ENCODE results near the gene EFCAB6.

The EFCAB6 gene, protein sequence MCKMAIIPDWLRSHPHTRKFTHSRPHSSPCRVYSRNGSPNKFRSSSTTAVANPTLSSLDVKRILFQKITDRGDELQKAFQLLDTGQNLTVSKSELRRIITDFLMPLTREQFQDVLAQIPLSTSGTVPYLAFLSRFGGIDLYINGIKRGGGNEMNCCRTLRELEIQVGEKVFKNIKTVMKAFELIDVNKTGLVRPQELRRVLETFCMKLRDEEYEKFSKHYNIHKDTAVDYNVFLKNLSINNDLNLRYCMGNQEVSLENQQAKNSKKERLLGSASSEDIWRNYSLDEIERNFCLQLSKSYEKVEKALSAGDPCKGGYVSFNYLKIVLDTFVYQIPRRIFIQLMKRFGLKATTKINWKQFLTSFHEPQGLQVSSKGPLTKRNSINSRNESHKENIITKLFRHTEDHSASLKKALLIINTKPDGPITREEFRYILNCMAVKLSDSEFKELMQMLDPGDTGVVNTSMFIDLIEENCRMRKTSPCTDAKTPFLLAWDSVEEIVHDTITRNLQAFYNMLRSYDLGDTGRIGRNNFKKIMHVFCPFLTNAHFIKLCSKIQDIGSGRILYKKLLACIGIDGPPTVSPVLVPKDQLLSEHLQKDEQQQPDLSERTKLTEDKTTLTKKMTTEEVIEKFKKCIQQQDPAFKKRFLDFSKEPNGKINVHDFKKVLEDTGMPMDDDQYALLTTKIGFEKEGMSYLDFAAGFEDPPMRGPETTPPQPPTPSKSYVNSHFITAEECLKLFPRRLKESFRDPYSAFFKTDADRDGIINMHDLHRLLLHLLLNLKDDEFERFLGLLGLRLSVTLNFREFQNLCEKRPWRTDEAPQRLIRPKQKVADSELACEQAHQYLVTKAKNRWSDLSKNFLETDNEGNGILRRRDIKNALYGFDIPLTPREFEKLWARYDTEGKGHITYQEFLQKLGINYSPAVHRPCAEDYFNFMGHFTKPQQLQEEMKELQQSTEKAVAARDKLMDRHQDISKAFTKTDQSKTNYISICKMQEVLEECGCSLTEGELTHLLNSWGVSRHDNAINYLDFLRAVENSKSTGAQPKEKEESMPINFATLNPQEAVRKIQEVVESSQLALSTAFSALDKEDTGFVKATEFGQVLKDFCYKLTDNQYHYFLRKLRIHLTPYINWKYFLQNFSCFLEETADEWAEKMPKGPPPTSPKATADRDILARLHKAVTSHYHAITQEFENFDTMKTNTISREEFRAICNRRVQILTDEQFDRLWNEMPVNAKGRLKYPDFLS (N-terminal part only)

DNA sequence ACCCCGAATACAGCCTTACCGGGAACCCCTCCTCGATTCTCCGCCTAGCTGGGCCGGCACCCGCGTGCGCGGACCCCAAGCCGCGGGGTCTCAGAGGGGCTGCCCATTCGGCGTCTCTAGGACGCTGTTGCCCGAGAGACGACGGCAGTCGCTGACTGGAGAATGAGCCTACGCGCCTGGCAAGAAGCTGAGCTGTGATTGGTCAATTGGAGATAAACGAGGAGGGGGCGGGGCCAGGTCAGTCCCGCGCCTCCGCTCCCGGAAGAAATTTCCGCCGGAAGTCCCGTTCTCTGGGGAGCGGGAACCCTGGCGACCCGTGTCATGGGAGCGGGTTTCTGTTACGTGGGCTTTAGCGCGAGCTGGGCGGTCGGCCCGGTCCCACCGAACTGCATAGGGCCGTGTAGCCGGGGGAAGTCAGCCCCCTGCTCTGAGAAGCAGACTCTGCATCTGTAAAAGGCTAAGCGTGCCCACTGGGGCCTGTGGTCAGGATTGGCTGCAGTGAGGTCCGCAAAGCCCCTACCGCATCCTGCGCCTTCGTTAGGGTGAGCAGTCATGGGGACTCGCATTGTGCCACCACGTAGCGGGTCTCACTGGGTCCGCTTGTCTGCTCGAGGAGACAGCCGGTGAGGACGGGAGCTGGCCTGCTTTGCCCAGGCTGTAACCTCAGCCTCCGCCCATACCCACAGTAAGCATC is at the start of gene EFCAB6:
EFCAB6 (minus strand) TSS at position 157 of the 694 bp plus-strand sequence. CDS start 29,987 bp downstream, outside the sequence.
- peak; percentile 85 for DNase-seq

DNA sequence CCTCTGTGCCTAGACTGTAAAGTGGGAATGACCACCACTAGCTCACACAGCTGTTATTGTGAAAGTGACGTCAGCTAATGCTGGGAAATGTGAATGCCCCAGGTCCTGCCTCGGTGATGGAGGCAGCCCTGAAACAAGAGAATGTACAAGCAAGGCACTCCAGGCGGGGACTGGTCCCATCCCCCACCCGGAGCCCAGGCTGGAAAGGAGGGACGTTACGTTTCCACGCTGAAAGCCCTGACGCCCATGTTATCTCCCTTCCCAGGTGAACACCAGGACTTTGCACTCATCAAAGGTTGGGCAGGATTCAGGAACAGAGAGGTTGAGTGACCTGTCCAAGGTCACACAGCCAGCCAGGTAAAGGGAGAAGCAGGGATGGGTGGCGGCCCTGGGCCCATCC is 49.4 kb upstream of the EFCAB6 start:
- no peak for DNase-seq

DNA sequence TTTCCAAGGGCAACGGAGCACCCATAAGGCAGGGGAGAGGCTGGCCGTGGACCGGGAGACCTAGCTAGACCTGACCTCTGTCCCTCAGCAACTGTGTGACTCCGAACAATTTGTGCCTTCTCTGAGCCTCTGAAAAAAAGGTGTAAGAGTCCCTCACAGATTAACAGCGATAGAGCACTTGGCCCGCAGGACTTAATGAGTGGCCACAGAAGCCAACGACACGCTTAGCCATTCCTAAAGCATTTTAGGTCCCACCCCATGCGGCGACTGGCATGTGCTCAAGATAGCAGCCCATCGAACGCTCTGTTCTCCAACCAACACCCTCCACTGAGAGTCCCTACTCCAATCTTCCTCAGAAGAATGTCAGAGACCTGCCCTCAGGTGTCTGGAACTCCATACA is 48.7 kb upstream of the EFCAB6 start:
- no peak for DNase-seq

DNA sequence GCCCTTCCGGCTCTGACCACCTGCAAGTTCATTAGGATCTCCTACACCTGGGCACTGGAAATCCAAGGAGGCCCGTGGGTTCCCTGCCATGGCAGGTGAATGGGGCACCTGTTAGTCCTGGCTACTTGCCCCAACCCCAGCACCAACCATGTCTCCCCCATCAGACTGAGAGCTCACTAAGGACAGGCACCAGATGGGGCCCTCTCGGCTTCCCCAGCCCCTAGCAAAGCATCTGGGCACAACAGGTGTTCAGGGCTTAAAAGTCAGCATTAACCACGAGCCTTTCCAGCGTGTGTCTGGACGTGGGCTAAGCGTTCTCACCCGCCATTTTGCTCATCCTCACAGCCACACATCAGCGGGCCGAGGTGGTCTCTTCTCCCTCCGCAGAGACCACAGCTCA is 48.0 kb upstream of the EFCAB6 start:
- DNase-seq, result no peak

DNA sequence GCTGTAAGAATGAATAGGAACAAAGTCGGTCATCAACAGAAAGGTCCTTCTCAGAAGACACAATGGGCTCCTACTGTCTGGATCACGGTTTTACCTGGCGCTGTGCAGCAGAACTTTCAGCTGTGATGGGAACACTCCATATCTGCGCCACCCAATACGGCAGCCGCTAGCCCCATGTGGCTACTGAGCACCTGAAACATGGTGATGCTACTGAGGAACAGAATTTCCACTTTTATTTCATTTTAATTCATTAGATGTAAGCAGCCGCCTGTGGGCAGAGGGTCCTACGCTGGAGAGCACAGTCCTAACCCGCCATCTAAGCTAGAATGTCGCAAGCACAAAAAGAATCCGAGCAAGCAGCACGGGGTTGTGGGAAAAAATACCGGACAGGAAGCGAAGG is 47.5 kb upstream of the EFCAB6 start:
- DNase-seq, result no peak

DNA sequence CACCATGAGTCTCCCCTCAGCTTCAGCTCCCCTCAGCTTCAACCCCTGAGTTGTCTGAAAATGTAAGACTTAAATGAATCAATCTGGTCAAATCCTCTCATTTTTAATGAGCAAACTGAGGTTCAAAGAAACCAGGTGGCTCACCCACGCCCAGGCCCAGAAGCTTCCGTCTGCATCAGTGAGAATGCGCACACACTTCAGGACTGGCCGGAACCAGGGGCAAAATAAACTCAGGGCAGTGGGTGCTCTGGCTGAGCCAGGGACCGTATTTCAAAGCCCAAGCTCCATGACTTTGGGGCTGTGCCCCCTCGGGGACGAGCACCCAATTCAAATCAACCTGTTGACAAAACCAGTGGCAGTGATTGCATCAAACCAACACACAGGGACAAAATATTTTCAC is 47.1 kb upstream of the EFCAB6 start:
- DNase-seq, result no peak

DNA sequence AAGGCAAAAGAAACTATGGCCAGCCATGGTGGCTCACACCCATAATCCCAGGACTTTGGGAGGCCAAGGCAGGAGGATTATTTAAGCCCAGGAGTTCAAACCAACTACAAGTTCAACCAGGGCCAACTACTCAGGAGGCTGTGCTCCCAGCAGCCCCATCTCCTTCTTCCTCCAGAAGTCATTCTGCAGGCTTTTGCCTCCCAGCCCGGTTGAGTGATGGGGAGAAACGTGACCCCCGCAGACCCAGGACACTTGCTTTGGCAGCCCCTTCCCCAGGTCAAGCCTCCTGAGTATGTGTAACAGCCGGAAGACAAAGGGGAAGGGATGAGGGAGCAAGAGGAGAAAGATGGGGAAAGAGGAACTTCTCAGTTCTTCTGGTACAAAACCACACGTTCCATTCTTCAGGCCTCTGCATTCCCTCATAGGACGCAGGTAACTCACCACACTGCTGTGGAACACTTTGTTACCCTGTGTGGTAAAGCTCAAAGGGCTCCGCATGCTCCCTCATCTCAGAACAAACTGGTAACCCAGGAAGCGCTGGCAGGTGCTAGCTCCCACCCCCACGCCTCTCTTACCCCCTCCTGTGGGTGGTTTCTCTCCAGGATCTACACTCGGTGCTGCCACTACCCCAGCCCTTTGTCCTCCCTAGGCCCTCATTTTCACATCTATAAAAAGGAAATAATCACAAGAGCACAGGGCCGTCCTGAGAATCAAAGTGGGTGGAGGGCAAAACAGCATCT is 46.2 kb upstream of the EFCAB6 start:
- no peak for DNase-seq

DNA sequence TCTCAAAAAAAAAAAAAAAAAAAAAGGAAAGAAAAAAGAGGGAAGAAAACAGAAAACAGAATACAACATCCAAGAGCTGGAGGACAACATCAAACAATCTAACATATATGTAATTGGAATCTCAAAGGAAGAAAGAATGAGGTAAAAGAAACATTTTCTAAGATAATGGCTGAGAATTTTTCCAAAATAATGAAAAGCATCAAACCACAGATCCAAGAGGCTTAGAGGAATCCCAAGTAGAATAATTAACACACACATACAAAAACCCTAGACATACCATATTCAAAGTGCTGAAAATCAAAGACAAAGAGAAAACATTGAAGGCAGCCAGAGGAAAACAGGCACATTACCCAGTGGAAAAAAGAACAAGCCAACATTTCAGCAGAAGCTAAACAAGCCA is 45.3 kb upstream of the EFCAB6 start:
- DNase-seq, result no peak

DNA sequence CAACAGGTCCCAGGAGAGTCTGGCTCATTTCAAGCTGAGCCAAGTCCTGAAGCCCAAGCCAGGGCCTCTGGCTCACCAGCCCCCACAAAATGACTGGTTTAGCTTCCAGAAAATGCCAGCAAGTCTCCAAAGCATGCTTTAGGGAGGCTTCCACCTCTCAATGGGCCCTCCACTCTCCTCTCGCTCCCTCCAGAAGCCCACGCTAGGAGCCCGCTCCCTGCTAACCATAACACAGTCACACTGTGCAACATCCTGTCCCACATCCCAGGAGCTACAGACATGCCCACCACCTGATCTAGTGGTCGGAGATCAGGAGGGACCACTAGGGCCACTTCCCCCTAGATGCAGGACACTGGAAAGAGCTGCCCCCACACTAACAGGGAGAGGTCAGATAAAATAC is 43.3 kb upstream of the EFCAB6 start:
- DNase-seq, result no peak

DNA sequence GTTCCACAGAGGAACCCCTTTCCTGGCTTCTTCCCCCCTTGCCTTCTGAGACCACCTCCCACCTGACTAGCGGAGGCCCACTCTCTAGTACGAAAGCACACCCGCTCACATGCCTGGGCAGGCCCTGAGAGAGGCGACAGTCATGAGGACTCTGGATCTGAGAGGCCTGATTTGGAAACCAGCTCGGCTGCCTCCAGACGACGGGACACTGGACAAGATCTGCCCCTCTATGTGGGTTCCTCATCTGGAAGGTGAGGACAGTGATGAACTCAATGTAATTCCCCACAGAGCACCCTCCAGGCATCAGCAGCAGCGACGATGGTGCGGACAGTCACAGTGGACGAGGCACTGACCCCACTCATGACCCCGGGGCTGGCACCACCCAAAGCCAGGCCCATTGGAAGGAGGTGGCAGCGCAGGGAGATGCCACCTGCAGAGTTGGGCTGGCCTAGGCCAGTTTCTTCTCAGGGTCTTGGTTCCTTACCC is 42.7 kb upstream of the EFCAB6 start:
- DNase-seq, result no peak

DNA sequence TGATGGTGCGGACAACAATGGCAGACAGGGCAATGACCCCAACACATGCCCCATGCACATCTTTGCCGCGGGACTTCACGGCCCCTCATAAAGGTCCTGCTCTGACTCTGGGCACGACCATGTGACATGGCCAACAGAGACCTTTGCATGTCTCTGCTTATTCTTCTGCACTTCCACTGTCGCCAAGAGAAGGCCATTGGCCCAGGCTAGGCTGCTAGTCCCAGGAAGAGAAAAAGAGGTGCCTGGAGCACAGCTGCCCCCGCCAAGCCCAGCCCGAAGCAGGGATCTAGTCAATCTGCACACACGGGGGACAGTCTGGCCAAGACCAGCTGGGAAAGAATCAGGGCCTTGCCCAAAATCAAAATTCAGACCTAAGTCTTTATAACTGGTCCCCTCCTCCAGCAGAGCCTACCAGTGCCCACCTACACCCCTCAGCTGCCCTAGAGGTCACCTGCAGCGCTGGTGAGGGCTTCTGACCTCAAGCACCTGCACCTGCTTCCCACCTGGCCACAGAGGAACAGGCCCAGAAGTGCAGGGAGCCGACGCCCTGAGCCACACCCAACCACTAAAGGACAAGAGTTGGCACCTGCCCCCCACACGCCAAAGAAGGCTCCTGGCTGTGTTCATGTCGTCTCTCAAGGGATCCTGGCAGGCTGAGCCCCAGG is 42.1 kb upstream of the EFCAB6 start:
- no peak for DNase-seq

DNA sequence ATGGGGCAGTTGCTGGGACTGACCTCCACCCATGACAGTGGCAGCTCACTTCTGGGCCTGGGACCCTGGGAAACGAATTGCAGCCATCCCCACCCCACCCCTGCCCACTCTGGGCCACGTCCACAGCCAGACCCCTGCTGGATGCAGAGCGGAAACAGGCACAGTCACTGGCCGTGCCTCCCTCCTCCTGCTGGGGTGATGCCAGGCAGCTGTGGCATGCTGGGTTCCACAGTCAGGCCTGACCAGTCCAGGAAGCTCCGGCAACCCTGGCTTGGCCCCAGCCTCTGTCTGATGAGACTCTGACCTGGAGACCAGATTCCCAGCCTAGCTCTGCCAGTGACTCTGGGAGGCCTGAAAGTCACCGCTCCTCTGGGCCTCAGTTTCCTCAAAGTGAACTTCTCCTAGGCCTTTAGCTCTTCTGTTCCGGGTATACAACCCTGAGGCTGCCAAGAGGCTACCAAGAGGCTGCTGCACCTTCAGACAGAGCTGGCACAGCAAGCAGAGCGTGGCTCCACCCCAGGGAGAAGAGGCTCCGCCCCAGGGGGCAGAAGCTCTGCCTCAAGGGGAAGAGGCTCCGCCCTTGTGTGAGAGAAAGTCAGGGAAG is 41.3 kb upstream of the EFCAB6 start:
- DNase-seq, result no peak

DNA sequence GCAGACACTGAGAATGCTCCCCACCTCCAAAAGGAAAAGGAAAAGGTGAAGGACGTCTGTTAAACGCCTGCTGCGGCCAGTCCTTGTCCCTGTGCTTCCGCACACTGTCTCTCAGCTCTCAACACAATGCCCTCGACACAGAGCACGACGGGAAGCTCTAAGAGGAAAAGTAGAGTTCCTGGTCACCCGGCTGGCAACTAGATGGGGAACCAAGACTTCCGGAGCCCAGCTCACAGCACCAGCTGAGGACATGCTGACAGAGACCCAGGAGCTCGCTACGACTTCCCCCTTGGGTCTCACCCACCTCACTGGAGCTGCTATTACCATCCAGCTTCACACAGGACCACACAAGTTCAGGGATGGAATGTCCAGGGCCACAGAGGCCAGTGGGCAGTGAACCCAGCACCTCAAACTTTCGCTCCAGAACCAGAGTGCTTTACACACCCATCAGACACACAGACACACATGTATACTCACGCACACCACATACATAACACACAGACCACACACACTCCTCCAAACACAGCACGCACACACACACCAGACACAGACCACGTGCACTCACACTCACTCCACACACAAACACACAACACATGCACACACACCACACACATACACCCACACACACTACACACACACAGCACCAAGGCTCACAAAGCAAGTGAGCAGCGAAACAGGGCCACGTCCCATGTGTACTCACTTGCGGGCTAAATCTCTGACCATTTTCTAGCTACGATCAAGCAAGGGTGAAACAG is 40.6 kb upstream of the EFCAB6 start:
- DNase-seq, result peak; percentile 59

DNA sequence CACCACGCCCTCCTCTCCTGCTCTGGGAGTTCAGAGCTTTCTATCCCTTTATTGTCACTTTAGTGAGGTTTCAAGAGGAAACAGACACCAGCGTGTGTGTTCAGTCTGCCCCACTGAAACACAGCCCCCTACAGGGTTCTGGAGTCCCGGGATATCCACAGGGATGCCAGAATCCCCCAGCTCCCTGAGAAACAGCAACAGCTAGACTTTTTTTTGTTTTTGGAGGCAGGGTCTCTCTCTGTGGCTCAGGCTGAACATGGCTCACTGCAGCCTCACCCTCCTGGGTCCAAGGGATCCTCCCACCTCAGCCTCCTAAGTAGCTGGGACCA is 39.8 kb upstream of the EFCAB6 start:
- DNase-seq, result no peak

DNA sequence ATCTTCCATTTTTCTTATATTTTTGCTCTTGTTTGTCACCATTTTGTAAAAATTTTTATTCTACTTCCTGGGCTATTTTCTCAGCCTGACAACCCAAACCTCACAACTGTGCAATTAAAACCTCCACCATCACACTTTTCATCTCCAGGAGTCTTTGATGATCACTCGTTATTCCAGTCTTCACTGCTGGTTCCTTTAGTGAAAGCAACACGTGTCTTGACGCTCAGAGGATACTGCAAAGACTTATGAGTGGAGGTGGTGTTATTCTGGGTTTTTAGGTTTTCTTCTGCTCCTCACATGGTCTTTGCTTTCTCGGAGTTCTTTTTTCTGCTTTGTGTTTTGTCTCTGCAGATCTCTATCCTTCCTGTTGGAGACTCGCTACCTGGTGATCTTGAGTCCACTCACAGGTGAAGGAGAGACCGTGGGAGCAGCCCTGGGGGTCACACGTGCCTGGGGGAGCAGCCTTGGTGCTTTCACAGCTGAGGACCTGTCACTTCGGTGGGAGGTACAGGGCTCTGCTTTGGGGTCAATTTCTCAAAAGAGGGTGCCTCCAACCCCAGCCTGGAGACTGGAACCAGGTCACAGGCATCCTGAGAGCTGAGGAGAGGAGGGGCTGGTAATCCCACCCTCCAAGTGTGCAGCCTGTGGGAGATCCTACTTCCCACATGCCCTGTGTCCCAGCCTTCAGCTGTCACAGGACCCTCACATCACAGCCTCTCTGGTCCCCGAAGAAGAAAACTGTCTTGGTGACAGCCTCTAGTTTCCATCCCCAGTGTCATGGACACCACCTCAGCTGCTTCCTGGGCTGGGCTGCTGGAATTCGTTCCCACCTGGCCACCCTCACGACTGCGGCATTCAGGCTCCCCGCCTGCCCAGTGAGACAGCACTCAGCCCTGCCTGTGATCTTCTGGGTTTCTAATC is 39.2 kb upstream of the EFCAB6 start:
- DNase-seq, result no peak

DNA sequence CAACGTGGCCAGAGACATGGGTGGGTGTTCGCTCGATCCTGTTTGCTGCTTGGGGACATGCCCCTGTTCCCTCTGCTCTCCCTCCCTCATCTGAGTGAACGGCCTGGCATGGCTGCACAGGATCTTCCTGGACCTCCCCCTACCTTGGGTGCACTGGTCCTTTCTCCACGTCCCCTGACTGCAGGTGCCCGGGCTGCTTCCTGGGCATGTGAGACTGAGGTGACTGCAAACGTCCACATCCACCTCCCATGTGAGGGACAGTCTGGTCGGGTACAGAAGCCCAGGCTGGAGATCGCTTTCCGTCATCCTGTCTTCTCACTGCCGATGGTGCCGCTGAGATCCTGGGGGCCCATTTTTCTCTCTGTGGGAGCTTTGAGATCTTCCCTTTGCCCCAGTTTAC is 38.4 kb upstream of the EFCAB6 start:
- DNase-seq, result no peak

DNA sequence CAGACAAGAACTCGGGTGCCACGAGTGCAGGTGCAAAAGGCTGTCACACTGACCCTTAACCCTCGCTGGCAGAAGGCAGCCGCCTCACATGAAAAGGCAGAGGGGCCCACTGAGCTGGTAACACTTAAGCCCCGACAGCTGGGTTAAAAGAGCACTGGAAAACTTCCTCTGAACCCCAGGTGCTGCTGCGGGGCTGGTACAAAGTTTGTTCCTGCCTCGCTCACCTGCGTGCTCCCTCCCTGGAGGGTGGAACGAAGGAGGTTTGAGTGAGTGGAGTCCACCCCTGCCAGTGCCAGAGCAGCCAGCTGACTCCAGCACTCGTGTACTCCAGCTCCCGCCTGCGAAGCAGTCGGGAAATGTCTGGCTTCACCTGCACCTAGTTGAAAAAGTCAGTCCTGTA is 37.6 kb upstream of the EFCAB6 start:
- DNase-seq, result no peak

DNA sequence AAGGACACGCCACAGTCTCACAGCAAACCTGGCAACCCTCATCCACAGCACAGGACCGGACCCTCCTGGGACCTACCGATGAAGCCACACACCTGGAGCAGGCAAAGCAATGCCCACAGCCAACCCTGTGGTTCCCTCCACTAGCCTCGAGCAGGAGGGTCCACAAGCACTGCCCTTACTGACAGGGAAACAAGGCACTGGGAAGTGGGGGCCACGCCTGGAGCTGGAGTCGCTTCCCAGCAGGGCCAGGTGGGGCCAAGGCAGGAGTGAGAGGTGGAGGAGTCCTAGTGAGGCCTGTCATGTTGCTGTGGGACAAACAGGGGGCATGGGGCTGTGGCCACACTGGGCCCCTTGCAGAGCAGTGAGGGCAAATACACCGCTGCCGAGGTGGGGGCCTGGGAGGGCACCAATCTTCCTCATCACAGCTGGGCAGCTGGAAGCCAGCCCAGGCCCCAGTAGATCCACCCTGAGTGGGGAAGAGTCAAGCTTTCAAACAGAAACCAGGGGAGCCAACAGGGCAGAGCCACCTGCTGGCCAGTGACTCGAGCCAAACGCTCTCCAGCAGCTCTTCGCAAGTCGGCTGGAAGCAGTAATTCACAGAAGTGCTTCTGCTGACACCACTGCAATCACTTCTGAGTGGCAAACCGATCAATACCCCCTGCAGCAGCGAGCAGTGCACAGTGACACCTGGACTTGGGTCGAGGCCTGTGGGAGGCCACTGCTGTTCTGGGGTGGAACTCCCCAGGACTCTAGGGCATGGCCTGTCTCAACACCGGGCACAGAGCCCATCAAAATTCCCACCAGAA is 36.5 kb upstream of the EFCAB6 start:
- peak; percentile 2 for DNase-seq

All from MV-4-11 (cell line).